IPS-18c (cell line): ENCODE data around the gene HTR3D.
"Not testable (repeated sequence)": the region's sequence is repeated elsewhere in the genome, so short reads cannot be mapped to it uniquely, and the experiment has no call there.

ENCODE experiments used
- H3K4me3 ChIP-seq: 2 replicates; pipeline ENCODE4 v1.7.0; 2013; ENCODE audit warnings: low read depth, mild to moderate bottlenecking, low read length, moderate library complexity; ENCODE audit not compliant: insufficient read depth
- H3K9me3 ChIP-seq: one replicate; pipeline ENCODE4 v1.6.1; 2013; ENCODE audit warnings: mild to moderate bottlenecking, low read length, moderate library complexity; ENCODE audit not compliant: control insufficient read depth, insufficient read depth

HTR3D gene

GRCh38 chr3:184031187-184031792, at the start of gene HTR3D:
Gene HTR3D, plus strand, starts transcription at chr3:184031742. Its CDS starts 0 bp downstream, at chr3:184031742.
- no peaks in the 10 kb centered on the region for H3K9me3 ChIP-seq
- H3K4me3 ChIP-seq = no peak within 1 kb of the TSS

- Histone ChIP-seq H3K4me3 (no peak overlapping the region), H3K9me3 (no peaks in the 10 kb centered on the region)
Measured at GRCh38 chr3:183981990-183982644, 49.4 kb upstream of the HTR3D start.

- no peak overlapping the region for H3K4me3 ChIP-seq
- no peaks in the 10 kb centered on the region for H3K9me3 ChIP-seq
Measured at GRCh38 chr3:183984127-183984740, 47.3 kb upstream of the HTR3D start.

- no peak overlapping the region for H3K4me3 ChIP-seq
Measured at GRCh38 chr3:183984749-183985729, 46.5 kb upstream of the HTR3D start.

GRCh38 chr3:183987000-183987600, 44.4 kb upstream of the HTR3D start:
- no peaks in the 10 kb centered on the region for H3K9me3 ChIP-seq

More at GRCh38 chr3:183984749-183985729, 46.5 kb upstream of the HTR3D start:
- no peaks in the 10 kb centered on the region for H3K9me3 ChIP-seq

GRCh38 chr3:183988216-183988790, 43.2 kb upstream of the HTR3D start:
- Histone ChIP-seq H3K9me3 (no peaks in the 10 kb centered on the region), H3K4me3 (no peak overlapping the region)

More at GRCh38 chr3:183987000-183987600, 44.4 kb upstream of the HTR3D start:
- no peak overlapping the region for H3K4me3 ChIP-seq

- H3K9me3 ChIP-seq = no peaks in the 10 kb centered on the region
- H3K4me3 ChIP-seq = no peak overlapping the region
Measured at GRCh38 chr3:183991403-183991802, 40.1 kb upstream of the HTR3D start.

- no peak overlapping the region for H3K4me3 ChIP-seq
Measured at GRCh38 chr3:184001761-184002160, 29.8 kb upstream of the HTR3D start.

GRCh38 chr3:184002469-184002868, 29.1 kb upstream of the HTR3D start:
- Histone ChIP-seq H3K4me3 (no peak overlapping the region), H3K9me3 (no peaks in the 10 kb centered on the region)

More at GRCh38 chr3:184001761-184002160, 29.8 kb upstream of the HTR3D start:
- no peaks in the 10 kb centered on the region for H3K9me3 ChIP-seq

- H3K4me3 ChIP-seq = no peak overlapping the region
Measured at GRCh38 chr3:184003187-184003967, 28.2 kb upstream of the HTR3D start.

GRCh38 chr3:184004476-184004875, 27.1 kb upstream of the HTR3D start:
- Histone ChIP-seq H3K4me3 (no peak overlapping the region), H3K9me3 (no peaks in the 10 kb centered on the region)

More at GRCh38 chr3:184003187-184003967, 28.2 kb upstream of the HTR3D start:
- no peaks in the 10 kb centered on the region for H3K9me3 ChIP-seq

- no peak overlapping the region for H3K4me3 ChIP-seq
Measured at GRCh38 chr3:184005941-184006507, 25.5 kb upstream of the HTR3D start.

GRCh38 chr3:184007143-184007813, 24.3 kb upstream of the HTR3D start:
- not testable (repeated sequence) for H3K9me3 ChIP-seq, H3K4me3 ChIP-seq

More at GRCh38 chr3:184005941-184006507, 25.5 kb upstream of the HTR3D start:
- no peaks in the 10 kb centered on the region for H3K9me3 ChIP-seq

GRCh38 chr3:184008161-184008560, 23.4 kb upstream of the HTR3D start:
- Histone ChIP-seq H3K9me3 (no peaks in the 10 kb centered on the region), H3K4me3 (no peak overlapping the region)

- no peaks in the 10 kb centered on the region for H3K9me3 ChIP-seq
- no peak overlapping the region for H3K4me3 ChIP-seq
Measured at GRCh38 chr3:184011230-184011876, 20.2 kb upstream of the HTR3D start.
